NCI-H1092 (cell line): Measurements from ENCODE around the gene NCAPG.

Experiments
- DNase-seq: peaks from one replicate; lab custom pipeline; 2025; lab: John Stamatoyannopoulos, UW

NCAPG gene, protein sequence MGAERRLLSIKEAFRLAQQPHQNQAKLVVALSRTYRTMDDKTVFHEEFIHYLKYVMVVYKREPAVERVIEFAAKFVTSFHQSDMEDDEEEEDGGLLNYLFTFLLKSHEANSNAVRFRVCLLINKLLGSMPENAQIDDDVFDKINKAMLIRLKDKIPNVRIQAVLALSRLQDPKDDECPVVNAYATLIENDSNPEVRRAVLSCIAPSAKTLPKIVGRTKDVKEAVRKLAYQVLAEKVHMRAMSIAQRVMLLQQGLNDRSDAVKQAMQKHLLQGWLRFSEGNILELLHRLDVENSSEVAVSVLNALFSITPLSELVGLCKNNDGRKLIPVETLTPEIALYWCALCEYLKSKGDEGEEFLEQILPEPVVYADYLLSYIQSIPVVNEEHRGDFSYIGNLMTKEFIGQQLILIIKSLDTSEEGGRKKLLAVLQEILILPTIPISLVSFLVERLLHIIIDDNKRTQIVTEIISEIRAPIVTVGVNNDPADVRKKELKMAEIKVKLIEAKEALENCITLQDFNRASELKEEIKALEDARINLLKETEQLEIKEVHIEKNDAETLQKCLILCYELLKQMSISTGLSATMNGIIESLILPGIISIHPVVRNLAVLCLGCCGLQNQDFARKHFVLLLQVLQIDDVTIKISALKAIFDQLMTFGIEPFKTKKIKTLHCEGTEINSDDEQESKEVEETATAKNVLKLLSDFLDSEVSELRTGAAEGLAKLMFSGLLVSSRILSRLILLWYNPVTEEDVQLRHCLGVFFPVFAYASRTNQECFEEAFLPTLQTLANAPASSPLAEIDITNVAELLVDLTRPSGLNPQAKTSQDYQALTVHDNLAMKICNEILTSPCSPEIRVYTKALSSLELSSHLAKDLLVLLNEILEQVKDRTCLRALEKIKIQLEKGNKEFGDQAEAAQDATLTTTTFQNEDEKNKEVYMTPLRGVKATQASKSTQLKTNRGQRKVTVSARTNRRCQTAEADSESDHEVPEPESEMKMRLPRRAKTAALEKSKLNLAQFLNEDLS

DNA sequence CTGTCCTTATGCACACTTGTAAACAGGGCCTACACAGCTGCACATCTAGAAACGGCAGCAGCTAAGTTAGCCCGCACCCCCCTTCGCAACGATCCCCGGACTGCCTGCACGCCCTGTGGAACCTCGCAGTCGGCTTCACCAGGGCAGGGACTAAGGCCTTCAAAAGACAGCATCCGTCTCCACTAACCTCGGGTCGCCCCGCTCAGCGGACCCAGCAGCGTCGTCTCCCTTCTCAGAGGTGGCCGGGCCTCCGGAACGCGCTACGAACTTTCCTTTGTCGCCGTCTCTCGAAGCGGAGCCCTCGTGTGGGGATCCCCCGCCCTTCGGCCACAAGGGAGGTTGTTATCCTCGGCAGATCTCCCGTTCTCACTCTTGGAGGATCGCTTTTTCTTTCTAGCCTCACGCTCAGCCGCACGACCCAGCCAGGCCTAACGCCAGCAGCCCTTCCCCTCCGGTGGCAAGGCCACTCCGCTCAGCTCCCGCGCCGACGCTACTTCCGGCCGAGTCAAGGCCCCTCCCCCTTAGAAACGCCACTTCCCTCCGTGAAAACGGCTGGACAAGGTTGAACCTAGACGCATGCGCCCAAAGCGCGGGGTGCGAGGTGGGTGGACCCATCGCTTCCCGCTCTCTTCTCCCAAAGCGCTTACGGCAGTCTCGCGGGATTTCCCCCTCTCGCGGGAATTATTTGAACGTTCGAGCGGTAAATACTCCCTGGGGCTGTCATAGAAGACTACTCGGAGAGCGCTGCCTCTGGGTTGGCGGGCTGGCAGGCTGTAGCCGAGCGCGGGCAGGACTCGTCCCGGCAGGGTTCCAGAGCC, at the start of gene NCAPG, which contains the start of gene DCAF16:
NCAPG (plus strand) TSS at position 720 of the 818 bp plus-strand sequence. CDS start 99 bp downstream, outside the sequence.
DCAF16 (minus strand) TSS at position 498 of the 818 bp plus-strand sequence. CDS start 6,616 bp downstream, outside the sequence.
- DNase-seq, result peak; percentile 99

DNA sequence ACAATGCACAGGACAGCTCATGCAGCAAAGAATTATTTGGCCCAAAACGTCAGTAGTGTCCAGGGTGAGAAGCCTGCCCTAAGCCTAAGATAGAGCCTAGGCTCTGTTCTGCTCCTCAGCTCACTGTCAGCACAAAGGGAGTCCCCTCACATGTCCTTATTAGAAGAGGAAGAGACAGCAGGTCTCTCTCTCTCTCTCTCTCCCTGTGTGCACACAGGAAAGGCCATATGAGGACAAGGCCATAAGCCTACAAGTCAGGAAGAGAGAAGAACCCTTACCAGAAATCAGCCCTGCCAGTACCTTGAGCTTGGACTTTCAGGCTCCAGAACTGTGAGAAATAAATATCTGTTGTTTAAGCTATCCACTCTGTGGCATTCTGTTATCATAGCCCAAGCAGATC, 49.7 kb upstream of the NCAPG start:
- DNase-seq, result no peak

DNA sequence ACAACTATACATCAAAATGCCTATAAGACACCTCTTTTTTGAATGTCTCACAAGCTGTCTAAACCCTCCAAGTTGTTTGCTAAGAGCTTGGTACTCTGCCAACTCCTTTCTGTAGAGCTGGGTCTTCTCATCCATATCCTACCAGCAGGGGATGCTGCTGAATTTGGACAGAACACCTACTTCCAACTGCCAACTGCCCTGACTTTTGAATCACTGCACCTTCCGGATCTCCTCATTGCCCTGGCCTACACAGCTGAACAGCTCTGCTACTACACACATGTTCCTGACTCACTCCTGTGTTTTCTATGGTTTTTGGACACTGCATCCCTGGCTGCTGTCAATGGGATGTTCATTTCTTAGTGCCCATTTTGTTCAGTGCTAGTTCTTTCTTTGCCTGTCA, 48.1 kb upstream of the NCAPG start:
- DNase-seq, result no peak

DNA sequence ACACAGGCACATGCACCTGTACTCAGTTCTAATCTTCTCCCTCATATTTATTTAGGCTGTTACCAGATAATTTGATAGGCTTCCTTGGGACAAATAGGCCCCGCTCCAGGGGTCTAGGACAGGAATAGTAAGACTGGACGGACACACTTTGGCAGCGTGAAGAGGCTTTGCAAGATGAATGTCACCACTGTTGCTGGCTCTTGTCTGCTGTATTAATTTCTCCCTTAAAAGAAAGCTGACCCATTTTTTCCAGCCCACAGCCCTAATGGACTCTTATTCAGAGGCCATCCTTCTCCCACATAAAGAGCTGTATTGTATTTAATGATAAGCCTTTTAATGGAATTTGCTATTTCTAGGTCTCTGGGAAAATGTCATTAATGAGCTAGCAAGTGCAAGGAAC, 47.4 kb upstream of the NCAPG start:
- no peak for DNase-seq

DNA sequence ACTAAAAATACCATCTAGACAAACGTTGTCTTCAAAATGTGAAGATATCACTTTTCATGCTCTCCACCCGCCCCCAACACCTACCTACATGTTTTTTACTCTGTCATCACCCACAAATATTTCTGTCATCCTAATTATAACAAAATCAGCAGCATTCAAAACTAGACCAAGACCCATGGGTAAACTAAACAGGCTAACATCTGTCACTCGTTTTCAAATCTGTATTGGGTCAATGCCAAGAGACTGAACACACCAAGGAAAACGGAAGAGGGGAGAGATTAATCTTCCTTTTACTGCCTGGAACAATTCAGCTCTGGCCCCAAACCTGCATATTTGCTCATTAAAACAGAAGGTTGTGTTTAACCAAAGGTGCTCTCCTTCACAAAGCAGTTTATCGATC, 46.8 kb upstream of the NCAPG start:
- no peak for DNase-seq

DNA sequence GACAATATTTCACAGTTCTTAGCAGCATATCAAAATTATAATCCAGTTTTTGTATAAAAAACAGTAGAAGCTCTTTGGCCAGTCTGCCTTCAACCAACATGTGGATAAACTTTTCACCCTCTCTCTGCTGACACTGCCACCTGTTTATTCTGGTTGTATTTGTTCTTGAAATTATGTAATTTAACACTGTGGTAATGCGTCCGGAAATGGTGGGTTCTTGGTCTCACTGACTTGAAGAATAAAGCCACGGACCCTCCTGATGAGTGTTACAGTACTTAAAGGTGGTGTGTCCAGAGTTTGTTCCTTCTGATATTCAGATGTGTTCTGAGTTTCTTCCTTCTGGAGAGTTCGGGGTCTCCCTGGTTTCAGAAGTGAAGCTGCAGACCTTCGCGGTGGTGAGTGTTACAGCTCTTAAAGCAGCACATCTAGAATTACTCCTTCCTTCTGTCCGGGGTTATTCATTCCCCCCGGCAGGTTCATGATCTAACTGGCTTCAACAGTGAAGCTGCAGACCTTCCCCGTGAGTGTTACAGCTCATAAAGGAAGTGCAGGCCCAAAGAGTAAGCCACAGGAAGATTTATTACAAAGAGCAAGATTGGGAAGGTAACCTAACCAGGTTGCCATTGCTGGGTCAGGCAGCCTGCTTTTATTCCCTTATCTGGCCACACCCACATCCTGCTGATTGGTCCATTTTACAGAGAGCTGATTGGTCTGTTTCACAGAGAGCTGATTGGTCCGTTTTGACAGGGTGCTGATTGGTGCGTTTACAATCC, 45.1 kb upstream of the NCAPG start:
- DNase-seq, result no peak

DNA sequence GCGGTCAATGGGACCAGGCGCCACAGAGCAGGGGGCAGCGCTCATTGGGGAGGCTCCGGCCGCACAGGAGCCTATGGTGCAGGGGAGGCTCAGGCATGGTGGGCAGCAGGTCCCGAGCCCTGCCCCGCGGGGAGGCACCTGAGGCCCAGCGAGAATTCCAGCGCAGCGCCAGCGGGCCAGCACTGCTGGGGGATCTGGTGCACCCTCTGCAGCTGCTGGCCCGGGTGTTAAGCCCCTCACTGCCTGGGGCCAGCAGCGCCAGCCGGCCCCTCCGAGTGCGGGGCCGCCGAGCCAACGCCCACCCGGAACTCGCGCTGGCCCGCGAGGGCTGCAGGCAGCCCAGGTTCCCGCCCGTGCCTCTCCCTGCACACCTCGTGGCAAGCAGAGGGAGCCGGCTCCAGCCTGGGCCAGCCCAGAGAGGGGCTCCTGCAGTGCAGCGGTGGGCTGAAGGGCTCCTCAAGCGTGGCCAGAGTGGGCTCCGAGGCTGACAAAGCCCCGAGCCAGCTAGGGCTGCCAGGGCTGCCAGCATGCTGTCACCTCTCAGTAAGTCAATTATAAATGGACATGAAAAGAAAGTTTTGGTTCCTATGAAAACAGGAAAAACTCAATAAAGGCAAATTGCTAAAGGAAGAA, 43.8 kb upstream of the NCAPG start:
- DNase-seq, result no peak

DNA sequence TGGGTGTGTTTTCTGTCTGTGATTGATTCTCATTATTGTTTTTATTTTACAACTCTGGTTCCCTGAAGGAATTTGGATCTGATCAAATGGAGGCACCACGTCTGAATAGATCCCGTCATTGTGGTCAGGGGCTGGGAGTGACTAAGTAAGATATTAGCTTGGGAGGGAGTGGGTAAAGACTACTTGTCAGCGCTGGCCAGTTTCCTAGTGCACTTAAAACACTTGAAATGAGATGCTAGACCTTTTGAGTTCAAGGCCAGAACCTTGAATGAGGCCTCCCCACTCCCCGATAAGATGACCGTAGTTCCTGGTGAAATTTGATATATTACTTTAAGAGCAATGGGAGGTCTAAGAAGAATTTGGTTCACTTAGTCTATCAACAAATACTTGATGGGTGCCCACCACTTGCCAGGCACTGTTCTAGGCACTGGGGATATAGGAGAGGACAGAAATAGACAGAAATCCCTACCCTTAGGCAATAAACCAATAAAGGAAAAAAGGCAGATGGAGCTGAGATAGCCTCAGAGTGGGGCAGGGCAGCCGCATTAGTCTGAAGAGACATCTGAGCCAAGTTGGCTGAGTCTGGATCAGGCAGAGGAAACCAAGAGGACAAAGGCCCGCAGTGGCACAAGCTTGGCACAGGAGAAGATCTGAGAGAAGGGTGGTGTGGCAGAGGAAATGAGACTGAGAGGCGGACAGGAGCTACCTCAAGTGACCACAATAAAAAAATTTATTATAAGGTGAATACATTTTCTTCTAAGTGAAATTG, 41.2 kb upstream of the NCAPG start:
- DNase-seq, result no peak

DNA sequence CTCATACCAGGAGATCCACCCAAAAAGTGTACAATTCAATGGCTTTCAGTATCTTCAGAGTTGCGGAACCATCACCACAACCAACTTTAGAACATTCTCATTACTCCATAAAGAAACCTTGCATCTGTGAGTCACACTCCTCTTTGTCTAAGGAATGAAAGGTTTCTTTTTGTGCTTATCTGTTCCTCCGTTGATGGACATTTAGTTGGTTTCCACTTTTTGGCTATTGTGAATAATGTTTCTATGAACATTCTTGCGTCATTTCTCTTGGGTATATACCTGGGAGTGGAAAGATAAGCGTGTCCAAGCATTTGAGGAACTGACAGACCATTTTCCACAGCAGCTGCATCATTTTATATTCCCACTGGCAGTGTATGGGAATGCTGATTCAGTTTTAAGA, 39.9 kb upstream of the NCAPG start:
- DNase-seq, result no peak

DNA sequence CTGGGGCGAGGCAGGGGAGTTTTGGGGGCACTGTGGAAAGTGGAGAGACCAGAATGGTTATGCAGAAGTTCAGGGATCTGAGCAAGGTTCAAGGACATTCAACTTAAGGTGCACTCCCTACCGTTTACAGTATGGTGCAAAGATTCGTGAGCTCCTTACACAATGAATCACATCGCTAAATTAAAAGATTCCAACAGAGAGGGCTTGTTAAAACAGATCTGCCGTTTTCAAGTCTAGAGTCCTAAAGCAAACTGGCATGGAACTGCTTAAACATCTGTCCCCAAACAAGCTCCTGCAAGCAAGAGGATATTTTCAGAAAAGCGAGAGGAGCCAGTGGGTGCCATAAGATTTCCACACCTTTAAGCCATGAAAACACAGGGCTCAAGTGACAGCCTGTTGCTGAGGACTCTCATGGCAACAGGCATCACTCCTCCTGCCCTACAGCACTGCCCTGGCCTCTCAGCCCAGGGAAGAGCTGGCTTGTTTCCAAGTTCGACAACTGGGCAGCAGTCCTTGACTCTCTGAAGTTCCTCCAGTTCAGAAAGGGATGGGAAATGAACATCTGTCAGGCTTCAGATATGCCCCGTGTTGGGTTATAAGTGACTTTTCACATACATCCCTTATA, 39.4 kb upstream of the NCAPG start:
- DNase-seq, result no peak

DNA sequence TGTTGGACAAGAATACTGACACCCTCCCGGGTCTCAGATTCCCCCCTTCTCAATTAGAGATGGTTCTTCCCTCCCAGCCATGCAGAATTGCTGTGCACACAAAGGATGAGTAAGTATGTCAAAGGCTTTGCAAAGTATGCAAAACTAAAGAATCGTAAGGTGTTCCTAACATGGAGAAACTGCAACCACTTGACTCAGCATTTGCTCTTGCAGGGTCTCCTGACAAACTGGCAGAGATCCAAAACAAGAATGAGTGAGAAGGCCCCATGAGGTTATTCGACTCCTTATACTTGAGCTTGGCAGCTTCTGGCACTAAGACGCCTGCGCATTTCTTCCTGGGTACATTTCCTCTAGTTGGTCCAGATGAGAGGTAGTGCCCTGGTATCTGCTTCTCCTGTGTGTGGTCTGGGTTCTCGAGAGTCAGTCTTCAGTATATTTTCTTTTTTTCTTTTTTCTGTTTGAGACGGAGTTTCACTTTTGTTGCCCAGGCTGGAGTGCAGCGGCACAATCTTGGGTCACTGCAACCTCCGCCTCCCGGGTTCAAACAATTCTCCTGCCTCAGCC, 37.6 kb upstream of the NCAPG start:
- no peak for DNase-seq

DNA sequence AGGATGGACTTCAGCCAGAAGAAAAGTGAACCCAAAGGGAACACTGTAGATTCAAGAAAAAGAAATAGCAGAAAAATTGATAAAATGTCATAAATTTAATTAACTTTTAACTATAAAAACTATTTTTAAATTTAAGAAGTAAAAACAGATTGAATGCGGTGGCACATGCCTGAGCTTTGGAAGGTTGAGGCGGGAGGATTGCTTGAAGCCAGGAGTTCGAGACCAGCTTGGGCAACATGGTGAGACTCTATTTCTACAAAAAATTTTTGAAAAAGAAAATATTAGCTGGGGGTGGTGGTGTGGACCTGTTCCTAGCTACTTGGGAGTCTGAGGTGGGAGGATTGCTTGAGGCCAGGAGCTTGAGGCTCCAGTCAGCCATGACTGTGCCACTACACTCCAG, 32.3 kb upstream of the NCAPG start:
- no peak for DNase-seq

DNA sequence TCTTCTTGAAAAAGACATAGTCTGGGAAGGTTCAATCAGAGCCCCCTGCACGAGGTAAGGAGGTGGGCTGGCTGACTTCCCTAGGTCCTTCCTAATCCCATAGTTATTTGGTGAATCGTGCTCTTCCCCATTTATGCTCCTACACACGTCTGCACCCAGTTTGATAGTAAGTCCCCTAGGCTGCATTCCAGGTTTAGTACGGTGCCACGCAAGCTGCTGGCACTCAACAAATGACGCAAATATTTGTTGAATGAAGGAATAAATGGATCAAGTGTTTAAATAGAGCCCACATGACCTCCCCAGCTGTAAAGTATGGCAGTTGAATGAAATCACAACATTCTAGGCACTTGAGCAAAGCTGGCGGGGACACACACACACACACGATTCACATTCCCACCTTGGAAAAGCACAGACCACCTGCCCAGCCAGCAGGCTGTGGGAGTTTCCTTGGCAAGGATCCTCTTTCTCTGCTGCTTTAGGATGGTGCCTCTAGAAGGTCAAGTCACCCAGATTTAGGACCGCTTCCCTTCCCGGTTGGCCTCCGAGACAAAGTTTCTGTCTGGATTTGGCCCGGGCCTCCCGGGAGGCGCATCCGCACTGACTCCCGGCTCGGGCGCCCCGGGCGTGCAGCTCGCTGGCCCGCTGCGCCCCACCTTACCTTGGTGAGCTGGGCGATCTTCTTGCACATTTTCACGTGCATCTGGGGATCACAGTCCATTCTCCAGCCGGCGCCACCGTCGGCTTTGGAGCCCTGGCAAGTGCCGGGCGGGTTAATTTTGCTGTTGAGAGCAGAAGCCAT, 30.1 kb upstream of the NCAPG start:
- peak; percentile 69 for DNase-seq

DNA sequence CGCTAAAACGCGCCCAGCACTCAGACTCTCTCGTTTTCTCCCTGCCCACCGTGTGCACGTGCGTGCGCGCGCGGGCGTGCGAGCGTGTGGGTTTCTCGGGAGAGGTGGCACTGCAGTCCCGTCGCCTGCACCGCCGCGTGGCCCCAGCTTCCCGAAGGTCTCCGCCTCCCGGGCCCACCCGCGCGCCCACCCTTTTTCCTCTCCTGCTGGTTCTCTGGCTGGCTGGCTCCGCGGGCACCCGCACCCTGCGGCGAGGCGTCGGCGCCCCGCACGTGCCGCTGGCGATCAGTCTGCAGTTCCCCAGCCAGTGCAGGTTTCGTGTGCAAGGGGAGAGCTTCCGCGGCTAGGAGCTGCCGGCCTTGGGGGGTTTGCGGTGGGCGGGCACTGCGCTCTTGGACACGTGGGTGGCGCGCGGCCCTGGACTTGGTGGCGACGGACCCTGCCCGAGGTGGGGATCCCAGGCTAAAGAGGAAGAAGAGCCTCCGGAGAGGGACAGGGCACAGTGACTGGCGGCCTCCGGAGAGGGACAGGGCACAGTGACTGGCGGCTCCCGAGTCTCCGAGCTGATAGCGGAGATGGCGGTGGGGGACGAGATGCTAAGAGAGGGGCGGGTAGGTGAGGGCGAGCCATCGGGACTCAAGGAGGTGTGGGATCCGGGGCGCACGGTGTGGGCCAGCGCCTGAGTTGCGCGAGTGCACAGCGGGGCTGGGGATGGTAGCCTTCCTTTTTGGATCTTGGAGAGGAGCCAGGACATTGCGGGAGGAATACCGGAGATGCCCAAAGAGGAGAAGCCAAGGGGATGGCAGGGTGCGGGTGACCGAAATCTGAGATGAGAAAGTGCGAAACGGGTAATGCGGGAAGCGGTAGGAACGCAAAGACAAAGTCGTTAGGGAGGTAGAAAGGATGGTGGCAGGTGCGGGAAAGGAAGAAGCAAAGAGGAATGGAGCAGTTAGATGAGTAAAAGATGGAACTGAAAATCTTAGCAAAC, 29.2 kb upstream of the NCAPG start, which contains the start of gene FAM184B:
FAM184B (minus strand) TSS at position 322 of the 988 bp plus-strand sequence. CDS start 322 bp downstream, outside the sequence.
- no peak for DNase-seq

DNA sequence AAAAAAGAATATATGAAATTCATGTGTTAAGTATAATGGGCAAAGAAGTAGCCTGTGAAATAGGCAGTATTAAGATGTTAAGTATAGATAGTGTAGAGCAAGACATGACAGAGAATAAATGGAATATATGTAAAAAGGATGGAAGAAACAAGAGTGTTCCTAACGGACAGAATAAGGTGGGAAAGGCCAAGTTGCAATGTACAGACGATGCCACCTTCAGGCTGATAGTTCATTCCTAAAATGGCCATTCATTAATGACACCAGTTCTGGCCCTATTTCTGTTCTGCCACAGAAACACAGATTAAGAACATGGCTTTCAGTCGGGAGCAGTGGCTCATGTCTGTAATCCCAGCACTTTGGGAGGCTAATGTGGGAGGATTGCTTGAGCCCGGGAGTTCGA, 24.9 kb upstream of the NCAPG start:
- DNase-seq, result no peak

DNA sequence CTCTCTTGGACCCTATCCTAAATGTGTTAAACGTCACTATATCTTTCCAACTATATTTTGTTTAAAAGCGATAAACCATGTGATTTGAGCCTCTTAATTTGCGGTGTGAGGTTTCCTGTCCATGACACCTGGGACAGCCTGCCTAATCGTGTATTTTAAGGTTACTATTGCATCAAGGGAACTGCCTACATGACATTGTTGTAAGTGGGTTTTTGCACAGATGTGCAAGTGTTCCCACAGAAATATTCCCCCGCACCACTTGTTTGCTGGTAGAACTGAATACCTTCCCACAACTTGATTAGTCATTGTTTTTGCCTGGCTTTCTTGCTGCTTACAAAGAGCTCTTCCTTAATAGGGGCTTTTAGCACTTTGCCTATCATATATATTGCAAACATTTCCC, 24.2 kb upstream of the NCAPG start:
- DNase-seq, result no peak

DNA sequence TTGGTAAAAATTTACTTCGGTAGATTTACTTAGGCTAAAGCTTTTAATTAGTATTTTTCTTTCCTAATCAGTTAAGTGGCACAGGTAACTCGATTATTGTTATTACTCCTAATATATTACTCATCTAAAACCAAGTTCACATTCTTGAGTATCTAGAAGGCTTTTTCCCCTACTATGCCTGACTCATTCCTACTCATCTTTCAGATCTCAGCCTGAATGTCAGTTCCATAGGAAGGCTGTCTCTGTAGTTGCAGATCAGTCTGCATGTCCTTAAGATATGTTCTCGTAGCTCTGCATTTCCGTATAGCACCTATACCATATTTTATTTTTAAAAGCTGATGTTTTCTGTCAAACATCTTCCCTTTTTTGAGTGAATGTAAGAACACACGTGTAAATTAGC, 23.5 kb upstream of the NCAPG start:
- no peak for DNase-seq
